T-helper 17 cell (primary cell): ENCODE data around the gene EPHA7. TPM values are rescaled to one million over a fixed set of nuclear protein-coding genes. Genes with fewer than 3 reads are reported as not detected.

Experiments
- ATAC-seq: fragments of 150-1000 bp; cut with Tn5 transposase; 2 replicates; pipeline ENCODE4 v1.10.0; 2021; ENCODE audit warnings: mild to moderate bottlenecking, moderate library complexity
- DNase-seq, 3 donors: peaks; one replicate each; pipeline versions ENCODE4 v3.0.0 to v3.0.0-alpha.2; 2020 to 2021
- H3K9me3 ChIP-seq: one replicate; pipeline ENCODE4 v1.7.0; 2013; ENCODE audit warnings: low read length, mild to moderate bottlenecking; ENCODE audit not compliant: control insufficient read depth, poor library complexity, severe bottlenecking
- H3K27ac Mint-ChIP-seq: one replicate; pipeline ENCODE4 v1.8.0; 2022; ENCODE audit warnings: mild to moderate bottlenecking, moderate library complexity, mixed read lengths
- H3K27me3 Mint-ChIP-seq: one replicate; pipeline ENCODE4 v1.8.0; 2022; ENCODE audit warnings: mixed read lengths
- H3K36me3 Mint-ChIP-seq: one replicate; pipeline ENCODE4 v1.8.0; 2022; ENCODE audit warnings: low read depth, mixed read lengths
- H3K4me1 Mint-ChIP-seq: one replicate; pipeline ENCODE4 v1.8.0; 2022; ENCODE audit warnings: mild to moderate bottlenecking, mixed read lengths
- H3K4me3 Mint-ChIP-seq: one replicate; pipeline ENCODE4 v1.8.0; 2022; ENCODE audit warnings: mild to moderate bottlenecking, moderate library complexity, mixed read lengths
- total RNA-seq, 4 donors: library from RNA in 2 of 4; stranded (reverse) in 2 of 4; gene quantifications; one replicate each; pipeline ENCODE4 v1.2.3 and lab custom pipeline; 2022 to 2026

Gene EPHA7
- total RNA-seq, 2 donors from 2014 or later, result not detected

DNA sequence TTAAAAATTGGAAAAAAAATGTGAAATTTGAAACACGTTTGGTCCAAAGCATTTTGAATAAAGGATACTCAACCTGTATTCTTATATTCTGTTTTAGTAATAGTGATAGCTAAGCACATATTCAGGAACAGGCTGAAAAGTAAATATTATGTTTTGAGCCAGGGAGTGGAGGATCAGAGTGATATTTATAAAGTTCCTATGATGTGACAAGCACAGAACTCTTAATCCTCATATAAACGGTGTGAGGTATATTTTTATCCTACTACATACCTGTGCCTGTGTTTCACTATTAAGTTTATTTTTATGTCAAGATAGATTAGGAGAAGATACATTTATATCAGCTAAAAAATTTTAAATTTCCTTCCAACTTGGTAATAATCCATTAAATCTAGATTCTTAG is 225.5 kb downstream of the EPHA7 start:
- Mint-ChIP-seq H3K36me3 (no peaks in the 10 kb centered on the region), H3K4me1 (no peaks in the 10 kb centered on the region), H3K27me3 (no peaks in the 10 kb centered on the region), H3K27ac (no peak overlapping the region), H3K4me3 (no peak overlapping the region)
- DNase-seq, result no peak
- H3K9me3 ChIP-seq, result no peaks in the 10 kb centered on the region
- no peak for ATAC-seq
